Activated CD4-positive, alpha-beta T cell treated with anti-CD3 and anti-CD28 coated beads, Interleukin-2, Interleukin-6, amounts not matched to agents 100 ng/mL and 50 ng/mL, durations not matched to agents 16 hours and 8 hours (primary cell): ENCODE measurements around the gene ERBIN.
"Not testable (repeated sequence)": the region's sequence is repeated elsewhere in the genome, so short reads cannot be mapped to it uniquely, and the experiment has no call there.

Experiments used
- DNase-seq: peaks from one replicate; pipeline ENCODE4 v3.0.0-alpha.2; 2020

ERBIN gene

DNA sequence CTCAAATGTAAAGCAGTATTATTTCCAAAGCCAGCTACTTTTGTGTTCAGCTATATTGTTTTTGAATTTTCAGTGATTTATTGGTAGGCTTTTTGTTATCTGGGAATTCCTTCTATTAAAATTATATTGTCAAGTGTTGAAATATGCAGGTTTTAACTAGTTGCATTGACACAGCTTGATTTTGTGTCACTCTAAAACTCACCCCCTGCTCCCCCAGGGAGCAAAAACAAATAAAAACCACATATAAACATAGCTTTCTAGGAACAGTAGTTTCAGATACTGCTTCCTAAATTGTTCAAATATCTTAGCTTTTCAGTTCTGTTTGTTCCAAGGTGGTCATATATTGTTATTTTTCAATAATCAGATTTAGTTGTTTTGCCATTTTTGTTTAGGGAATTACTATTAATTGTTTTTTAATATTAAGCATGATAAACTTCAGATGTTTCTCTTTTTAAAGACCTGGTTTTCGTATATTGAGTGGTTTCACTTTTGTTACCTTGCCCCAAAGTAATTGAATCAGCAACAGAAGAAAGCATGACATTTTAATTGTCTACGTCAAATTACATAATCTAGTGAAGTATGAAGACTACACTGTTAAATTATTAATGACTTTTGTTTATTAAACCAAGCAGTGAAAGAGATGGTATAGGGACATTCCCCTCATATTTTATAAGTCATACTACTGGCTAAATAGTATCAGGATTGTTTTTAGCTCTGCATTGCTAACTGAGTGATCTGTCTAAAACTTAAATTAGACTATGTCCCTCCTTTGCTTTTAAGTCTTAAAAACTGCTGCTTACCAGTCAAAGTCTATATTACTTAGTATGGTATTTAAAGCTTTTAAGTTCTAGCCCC lies 43.4 kb downstream of the ERBIN start:
- DNase-seq, result no peak

DNA sequence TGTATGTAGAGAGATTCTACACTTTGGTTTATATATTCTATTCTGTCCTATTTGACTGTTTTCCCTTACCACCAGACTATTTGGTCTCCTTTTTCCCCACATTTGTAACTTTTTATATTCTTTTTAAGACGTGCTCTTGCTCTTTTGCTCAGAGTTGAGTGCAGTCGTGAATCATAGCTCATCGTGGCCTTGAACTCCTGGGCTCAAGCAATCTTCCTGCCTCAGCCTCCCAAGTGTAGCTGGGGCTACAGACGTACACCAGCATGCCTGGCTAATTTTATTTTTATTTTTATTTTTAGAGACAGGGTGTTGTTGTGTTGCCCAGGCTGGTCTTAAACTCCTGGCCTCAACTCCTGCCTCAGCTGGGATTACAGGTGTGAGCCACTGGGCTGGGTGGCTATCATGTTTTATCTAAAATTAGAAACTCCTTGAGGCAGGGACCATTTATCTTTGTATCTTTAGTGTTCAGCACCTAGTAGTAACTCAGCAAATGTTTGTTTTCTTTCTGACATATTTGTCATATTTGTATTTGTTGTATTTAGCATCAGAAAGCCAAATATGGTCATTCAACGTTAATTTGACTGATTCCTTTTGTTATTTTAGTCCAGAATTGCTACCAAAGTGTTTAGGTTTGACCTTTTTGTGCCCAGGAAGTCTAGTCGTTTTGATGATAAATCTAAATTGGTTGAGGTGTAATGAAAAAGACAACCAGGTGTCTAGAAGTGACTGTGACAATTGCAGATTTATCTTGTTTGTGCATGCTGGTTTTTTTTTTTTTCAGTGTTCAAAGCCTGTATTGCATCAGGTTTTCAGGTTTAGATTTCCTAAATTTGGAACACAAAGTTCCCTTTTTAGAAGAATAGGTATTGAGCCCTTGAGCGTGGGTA lies 44.3 kb downstream of the ERBIN start:
- DNase-seq, result no peak

DNA sequence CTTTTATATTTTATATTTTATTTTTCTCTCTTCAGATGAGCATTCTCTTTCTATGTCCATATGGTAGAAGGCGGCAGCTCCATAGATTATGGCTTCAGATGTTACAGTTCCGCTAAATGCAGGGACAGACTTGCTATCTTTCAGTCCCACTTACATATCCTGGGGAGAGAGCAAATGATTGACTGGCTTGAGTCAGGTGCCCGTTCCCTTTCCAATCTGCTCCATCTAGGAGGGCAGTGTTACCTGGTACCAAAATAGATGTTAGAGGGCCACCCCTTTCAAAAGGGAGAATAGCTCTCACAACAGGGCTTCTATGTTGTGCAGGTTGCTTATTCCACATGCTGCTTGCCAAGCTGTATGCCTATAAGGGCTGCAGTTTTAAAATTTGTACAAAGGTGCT lies 45.3 kb downstream of the ERBIN start:
- DNase-seq, result no peak

DNA sequence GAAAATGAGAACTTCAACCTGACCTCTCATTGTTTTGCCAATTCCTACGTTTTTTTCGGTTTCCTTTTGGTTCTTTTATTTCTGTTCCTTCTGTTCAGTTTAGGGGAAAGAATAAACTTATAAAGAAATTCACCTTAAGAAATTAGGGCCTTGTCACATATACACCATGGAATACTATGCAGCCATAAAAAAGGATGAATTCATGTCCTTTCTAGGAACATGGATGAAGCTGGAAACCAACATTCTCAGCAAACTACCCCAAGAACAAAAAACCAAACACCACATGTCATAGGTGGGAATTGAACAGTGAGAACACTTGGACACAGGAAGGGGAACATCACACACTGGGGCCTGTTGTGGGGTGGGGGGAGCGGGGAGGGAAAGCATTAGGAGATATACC lies 46.5 kb downstream of the ERBIN start:
- not testable (repeated sequence) for DNase-seq

DNA sequence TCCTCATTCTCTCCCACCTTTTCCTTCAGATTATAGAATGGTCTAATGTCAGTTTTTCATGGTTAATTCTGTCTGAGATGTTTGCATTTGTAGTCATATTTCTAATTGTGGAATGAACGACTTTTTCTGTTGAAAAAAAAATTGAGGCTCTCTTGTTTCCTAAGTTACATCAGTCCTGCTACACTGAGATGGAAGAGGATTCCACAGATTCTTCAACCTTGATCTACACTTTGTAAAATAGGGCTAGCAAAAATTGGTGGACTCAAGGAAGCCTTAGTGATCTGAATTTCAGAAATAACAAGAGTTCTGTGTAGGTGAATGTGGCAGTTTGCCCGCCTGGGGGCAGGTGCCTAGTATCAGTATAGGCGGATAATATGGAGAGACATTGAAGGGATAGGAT lies 51.9 kb downstream of the ERBIN start:
- no peak for DNase-seq

DNA sequence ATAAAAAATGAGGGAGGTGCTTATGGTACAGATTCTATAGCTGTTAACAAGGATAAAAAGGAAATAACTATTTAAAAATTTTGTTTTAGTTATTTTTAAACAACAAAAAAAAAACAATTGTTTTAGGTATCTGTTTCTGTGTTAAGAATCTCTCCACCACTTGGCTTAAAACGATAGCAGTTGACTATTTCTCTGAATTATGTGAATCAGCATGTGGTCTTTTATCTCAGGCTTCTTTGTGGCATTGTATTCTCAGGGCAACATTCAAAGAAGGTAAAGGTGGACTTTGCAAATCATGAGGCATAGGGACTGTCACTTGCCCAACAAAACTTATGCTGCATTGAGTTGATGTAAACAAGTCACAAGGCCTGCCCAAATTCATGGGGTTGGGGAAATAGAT lies 55.2 kb downstream of the ERBIN start:
- no peak for DNase-seq

DNA sequence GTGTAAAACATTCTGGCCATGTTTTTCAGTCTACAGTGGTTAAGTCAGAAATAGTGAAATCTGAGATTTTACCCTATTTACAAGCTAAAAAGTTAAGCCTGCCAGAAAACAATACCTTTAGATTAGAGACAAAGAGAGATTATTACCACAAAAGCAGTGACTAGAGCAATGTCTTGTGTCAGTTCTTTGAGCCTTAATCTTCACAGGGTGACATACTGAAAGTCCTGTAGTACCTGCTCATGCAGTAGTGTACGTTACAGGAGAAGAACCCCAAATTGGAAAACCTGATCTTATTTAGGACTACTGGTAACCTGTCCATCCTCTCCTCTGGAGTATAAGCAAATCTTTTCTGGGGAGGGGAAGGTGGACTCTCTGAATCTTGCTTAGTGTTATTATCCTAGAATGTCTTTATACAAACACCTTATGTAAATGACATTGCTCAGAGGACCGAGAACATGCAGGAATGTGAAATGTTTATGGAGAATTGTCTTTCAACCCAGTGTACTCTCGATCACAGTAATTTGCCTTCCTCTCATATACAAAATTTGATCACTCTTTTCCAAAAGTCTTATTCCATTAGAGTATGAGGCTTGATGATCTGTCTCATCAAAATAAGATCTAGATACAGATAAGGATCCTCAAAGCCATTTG lies 55.7 kb downstream of the ERBIN start:
- DNase-seq, result no peak

DNA sequence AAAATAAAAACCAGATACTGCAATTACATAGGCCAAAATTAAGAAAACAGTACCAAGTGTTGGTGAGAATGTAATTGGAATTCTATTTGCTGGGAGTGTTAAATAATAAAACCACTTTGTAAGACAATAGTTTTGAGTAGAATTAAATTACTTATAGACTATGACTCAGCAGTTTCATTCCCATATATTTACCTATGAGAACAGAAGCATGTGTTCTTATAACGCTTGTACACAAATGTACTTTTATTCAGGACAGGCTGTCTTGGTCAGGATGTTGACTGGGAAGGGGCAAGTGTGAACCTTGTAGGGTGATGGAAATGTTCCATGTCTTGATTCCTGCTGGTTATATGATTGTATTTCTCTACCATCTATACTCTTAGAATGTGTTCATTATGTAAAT lies 56.3 kb downstream of the ERBIN start:
- DNase-seq, result no peak

DNA sequence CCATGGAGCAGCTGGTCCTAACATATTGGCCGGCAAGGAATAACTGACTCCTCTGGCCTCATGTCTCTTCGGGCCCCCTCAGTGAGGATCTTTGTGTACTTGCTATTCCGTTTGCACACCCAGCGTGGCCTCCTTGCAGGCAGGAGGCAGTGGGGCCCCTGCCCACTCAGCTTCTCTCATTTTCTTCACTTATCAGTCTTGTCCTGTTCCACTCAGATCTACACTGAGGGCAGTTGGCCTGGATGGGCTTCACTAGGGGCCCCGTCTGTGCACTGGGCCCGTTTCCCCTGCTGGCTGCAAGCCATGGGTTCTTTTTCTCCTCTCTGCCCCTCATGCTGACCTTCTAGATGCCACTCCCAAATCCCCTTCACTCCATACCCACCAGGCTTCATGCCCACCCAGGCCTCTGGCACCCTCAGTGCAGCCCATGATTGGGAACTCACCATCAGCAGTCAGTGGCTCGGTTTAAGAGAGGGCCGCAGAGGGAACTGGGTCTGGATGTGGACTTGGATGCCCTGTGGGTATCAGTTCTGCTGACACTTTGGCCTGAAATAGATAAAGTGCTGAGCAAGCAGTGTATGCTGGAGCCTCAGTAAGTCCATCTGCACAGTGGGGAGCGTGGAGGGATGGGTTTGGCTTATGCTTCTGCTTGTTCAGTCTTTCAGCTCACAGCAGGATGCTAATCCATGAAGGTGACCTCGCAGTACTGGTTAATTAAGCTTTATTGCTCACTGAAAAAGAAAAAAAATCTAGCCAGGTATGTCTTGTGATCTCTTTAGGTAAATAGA lies 57.9 kb downstream of the ERBIN start:
- no peak for DNase-seq

DNA sequence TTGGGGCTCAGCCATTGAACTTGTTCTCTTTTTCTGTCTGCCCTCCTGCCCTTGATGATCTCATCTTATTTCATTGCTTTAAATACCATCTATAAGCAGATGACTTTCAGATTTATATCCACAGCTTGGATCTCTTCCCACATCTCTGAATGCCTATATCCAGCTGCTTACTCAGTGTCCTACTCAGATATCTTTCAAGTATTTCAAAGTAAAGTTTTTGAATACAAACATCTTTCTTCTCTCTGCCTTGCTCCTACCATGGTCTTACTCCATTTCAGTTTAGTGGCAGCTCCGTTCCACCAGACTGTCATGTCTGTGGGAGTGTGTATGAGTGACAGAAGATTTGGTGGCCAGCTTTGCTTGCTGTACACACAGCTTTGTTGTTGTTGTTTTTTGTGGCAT lies 59.7 kb downstream of the ERBIN start:
- DNase-seq, result no peak

DNA sequence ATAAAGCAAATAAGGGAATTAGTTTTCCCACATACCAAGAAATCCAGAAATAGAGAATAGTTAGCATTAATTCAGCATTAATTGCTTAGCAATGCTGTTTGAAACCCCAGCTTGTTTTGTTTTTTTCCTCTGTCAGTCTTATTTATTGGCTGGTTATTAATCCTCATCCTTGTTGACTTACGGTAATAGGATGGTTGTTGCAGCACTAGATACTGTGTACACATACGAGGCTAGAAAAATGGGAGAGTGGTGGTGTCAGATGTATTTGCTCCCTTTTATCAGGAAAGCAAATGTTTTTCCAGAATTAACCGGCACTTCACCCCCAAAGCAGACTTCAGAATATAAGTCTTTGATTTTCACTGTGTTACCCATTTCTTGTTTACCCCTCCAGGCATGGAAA lies 60.4 kb downstream of the ERBIN start:
- no peak for DNase-seq

DNA sequence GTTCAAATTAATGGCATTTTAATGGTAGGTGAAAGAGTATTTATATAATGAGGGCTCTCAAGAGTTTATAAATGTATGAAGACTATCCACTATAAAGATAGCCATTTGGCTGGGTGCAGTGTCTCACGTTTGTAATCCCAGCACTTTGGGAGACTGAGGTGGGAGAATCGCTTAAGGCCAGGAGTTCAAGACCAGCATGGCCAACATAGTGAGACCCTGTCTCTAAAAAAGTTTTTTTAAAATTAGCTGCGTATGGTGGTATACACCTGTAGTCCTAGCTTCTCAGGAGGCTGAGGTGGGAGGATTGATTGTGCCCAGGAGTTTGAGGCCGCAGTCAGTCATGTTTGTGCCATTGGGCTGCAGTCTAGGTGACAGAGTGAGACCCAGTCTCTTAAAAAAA lies 61.6 kb downstream of the ERBIN start:
- no peak for DNase-seq

DNA sequence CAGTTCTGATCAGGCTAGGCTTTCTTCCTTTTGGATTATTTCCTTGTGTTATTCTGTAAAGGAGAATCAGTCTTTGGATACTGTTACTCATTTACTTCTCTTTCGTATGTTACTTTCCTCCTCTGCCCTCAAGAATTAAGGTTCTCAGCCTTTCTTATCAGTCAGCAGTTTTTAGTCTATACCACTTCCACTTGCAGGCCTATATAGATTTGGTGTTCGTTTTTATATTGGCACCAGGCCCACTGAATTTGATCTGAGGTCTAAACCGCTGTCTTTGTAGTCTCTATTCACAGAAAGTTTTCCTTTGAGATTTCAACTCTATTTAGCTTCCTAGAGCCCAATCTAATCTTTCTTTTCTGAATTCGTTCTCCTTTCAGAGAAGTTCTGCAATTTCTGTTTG lies 62.8 kb downstream of the ERBIN start:
- DNase-seq, result no peak

DNA sequence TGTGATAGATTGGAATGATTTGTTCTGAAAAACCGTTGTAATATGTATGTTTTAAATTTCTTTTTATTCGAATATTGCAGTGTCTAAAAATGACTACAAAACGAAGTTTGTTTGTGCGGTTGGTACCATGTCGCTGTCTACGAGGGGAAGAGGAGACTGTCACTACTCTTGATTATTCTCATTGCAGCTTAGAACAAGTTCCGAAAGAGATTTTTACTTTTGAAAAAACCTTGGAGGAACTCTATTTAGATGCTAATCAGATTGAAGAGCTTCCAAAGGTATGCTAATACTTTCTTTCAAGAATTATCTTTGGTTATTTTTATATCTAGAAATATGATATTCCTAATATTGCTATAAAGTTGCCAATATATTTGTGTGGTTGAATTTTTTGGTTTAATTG lies 66.3 kb downstream of the ERBIN start:
- no peak for DNase-seq

DNA sequence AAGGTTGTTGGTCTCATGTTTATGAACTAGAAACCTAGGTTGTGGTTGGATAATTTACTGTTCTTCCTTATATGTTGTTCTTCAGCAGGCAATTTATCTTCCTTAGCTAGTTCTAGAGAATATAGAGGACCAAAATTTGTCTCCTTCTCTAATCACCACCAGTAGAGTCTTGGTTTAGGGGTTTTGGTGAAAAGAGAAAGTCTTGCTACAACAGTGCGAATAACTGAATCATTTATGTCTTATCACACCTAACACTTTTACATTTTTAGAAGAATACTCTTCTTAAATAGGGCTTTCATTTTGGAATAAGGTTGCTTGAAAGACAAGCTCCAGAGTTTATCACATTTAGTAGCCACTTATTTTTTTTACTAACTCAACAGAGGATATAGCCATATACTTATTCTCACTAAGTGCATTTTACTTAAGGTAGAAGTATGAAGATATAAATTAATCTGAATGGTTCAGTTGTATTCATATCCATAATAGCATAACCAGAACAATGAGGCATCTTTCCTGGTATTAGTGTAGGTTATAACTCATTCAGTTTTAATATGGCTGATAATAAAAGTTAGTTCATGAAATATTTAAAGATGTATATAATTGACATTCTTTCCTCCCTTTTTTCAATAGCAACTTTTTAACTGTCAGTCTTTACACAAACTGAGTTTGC lies 67.9 kb downstream of the ERBIN start:
- no peak for DNase-seq

DNA sequence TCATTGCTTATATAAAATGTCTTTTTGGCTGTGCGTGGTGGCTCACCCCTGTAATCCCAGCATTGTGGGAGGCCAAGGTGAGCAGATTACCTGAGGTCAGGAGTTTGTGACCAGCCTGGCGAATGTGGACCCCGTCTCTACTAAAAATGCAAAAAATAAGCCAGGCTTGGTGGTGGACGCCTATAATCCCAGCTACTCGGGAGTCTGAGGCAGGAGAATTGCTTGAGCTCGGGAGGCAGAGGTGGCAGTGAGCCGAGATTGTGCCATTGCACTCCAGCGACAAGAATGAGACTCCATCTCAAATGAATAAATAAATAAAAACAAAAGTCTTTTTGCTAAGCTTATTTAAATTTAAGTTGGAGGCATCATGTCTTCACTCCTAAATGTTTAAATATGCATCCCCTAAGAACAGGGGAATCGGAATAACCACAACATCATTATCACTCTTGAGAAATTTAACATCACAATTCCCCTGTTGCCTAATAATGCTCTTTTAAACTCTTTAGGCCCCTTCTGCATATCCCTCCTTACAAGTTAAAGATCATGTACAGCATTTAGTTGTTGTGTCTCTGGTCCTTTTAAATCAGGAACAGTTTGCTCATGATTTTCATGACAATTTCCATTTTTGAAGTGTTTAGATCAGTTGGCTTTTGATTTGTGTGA lies 72.8 kb downstream of the ERBIN start:
- DNase-seq, result no peak

DNA sequence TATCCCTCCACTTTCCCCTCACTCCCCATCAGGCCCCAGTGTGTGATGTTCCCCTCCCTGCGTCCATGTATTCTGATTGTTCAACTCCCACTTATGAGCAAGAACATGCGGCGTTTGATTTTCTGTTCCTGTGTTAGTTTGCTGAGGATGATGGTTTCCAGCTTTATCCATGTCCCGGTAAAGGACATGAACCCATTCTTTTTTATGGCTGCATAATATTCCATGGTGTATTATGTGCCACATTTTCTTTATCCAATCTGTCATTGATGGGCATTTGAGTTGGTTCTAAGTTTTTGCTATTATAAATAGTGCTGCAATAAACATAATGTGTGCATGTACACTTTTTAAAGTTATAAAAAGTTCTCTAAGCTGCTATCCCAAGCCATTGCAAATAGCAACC lies 75.6 kb downstream of the ERBIN start:
- DNase-seq, result no peak

DNA sequence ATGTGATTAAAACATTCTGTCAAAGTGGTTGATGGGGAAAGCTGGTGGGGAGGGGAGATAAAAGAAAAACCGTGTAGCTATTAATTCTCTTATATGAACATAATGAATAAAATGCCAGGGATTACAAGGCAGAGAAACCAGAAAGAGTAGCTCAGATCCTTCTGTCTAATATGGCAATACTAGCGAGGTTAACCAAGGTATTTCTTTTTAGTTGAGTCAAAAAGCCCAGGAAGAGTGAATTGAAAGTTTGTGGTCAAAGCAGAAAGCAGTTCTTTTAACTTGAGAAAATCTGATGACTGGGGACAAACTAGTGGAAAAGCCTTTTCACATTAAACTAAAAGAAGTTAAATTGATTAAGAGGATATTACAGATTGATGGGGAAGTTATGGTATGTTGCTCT lies 76.0 kb downstream of the ERBIN start:
- peak; percentile 57 for DNase-seq

DNA sequence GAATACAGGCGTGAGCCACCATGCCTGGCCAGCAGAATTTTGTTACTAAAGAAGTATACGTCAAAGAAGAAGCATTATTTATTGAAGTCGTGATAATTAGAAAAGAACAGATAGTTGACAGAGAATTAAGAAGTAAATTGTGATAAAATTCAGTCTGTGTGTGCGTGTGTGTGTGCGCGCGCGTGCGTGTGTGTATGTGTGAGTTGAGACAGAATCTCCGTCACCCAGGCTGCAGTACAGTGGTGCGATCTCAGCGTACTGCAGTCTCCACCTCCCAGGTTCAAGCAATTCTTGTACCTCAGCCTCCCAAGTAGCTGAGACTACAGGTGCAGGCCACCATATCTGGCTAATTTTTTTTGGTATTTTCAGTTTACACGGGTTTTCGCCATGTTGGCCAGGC lies 77.8 kb downstream of the ERBIN start:
- no peak for DNase-seq

DNA sequence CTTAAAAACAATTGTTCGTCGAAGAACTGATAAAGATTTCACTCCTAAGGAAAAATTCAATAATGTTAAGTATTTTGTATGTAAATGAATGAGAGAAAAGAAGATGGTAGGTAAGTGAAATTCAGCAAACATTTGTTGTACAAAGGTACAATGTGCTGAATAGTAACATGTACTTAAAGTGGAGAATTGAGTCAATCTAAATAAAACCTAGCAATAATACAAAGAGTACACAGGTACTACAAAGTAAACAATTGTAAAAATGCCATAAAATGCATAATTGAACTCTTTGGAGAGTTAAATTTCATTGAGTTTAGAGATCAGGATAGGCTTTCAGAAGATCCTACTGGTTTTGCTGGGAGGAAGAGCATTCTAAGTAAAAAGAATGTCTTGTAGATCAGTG lies 82.9 kb downstream of the ERBIN start:
- no peak for DNase-seq

DNA sequence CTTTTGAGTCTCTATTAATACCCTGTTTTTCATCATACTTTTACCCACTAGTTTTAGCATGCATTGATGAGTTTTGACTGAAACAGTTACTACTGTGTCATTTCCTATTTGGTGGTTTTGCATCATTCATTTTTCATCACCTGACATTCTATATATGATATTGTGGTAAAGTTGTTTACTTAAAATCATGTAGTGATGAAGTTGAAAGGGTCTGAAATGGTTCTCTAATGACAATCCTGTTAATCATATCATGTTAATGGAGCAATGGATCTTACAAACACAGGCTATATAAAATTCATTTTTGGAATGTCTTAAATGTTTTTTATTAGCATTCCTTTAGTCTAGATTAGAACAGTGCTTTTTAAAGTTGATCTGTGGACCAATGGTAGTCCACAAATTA lies 84.1 kb downstream of the ERBIN start:
- peak; percentile 30 for DNase-seq

DNA sequence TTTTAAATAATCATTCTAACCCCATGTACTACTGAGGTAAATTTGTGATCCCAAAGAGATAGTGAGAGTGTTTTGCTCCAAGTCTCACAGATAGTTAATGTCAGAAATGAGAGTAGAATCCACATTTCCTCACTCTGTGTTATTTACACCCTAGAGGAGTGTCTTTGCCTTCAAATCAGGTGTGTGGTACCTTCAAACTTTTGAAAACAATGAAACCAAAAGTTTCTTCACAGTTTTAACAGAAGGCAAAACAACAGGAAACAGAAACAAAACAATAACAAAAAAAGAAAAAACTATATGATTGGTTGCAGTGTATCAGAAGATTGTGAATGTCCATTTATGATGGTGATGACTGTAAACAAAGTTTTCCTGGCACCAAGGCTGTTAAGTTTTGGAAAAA lies 85.9 kb downstream of the ERBIN start:
- DNase-seq, result no peak
